Mesodermal cell (in vitro differentiated cells): Measurements from ENCODE around the gene STK31.
"Not testable (repeated sequence)": the region's sequence is repeated elsewhere in the genome, so short reads cannot be mapped to it uniquely, and the experiment has no call there.

Experiments used
- H3K27ac ChIP-seq: 2 replicates; pipeline ENCODE4 v1.7.0; 2013; ENCODE audit warnings: mild to moderate bottlenecking, low read depth, low read length, moderate library complexity; ENCODE audit not compliant: severe bottlenecking
- H3K36me3 ChIP-seq: 2 replicates; pipeline ENCODE4 v1.7.1; 2013; ENCODE audit warnings: mild to moderate bottlenecking, low read length, moderate library complexity; ENCODE audit not compliant: control insufficient read depth, insufficient read depth
- H3K4me1 ChIP-seq: one replicate; pipeline ENCODE4 v1.7.1; 2013; ENCODE audit warnings: mild to moderate bottlenecking, low read length; ENCODE audit not compliant: insufficient read depth, control insufficient read depth, poor library complexity, severe bottlenecking
- H3K4me3 ChIP-seq: 2 replicates; pipeline ENCODE4 v1.7.0; 2013; ENCODE audit warnings: low read length, control low read depth, mild to moderate bottlenecking; ENCODE audit not compliant: insufficient read depth, poor library complexity, severe bottlenecking; ENCODE audit errors: extremely low read depth
- H3K9me3 ChIP-seq: 2 replicates; pipeline ENCODE4 v1.7.1; 2013; ENCODE audit warnings: mild to moderate bottlenecking, low read length, moderate library complexity; ENCODE audit not compliant: control insufficient read depth
- WGBS, 2 experiments: methylation state at CpG; one replicate each; pipeline ENCODE4 v1.1.5; 2013; ENCODE audit warnings: missing lambda C conversion rate in 2 of 2; ENCODE audit not compliant: insufficient coverage in 2 of 2; 5-methylcytosine and 5-hydroxymethylcytosine counted together

STK31 gene

GRCh38 chr7:23863209-23863787, 153.3 kb downstream of the STK31 start:
- no peak overlapping the region for H3K4me3 ChIP-seq
- no peaks in the 10 kb centered on the region for H3K9me3 ChIP-seq
- no peaks in the 10 kb centered on the region for H3K36me3 ChIP-seq
- H3K4me1 ChIP-seq, result no peaks in the 10 kb centered on the region
- H3K27ac ChIP-seq, result no peak overlapping the region
- WGBS, 2 experiments, result no CpG with 5 or more reads among the region's 1 CpG

DNA sequence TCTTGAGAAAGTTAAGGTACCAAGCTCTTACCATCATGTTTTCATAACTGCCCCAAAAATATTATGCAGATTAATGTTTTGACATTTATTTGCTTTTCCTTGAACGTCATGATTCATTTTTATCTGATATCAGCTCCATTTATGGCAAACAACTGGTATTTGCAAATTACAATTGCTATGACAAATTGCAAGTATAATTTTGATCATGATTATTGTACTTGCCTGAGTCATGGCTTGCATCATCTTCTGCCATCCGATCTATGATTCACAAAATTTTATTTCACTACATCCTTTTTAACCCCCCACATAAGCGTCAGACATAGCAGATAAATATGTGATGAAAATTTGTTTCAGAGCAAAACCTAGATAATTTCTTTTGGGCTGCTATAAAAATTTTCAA, 155.0 kb downstream of the STK31 start:
- Histone ChIP-seq H3K9me3 (no peaks in the 10 kb centered on the region), H3K27ac (no peak overlapping the region), H3K36me3 (no peaks in the 10 kb centered on the region), H3K4me1 (no peaks in the 10 kb centered on the region), H3K4me3 (no peak overlapping the region)
- 100% methylated on average over 1 of the region's 3 CpGs; no CpG with 5 or more reads in 1 of the 2 experiments for WGBS, 2 experiments

DNA sequence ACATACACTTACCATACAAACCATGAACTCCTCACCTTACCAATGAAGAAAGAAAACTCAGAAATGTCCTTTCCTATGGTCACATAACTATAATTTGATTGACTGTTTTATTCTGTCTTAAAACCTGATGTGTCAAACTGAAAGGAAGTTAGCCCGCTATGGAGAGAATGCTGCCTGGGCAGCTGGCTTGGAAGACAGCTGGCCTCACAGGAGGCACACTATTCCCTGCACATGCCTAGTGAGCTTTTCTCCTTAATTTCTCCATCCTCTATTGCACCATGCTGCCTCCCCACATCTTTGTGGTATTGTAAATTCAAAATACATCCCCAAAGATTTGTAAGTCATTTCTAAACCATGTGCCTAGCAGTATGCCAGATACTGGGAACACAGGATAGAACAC, 163.3 kb downstream of the STK31 start:
- no peak overlapping the region for H3K4me3 ChIP-seq
- H3K9me3 ChIP-seq, result no peaks in the 10 kb centered on the region
- no peaks in the 10 kb centered on the region for H3K36me3 ChIP-seq
- 90 to 100% methylated on average over 1 of the region's 1 CpG for WGBS, 2 experiments
- H3K4me1 ChIP-seq, result no peaks in the 10 kb centered on the region
- no peak overlapping the region for H3K27ac ChIP-seq

- H3K4me3 ChIP-seq, H3K27ac ChIP-seq: not testable (repeated sequence)
- WGBS, 2 experiments, result 100% methylated on average over 1 of the region's 3 CpGs; no CpG with 5 or more reads in 1 of the 2 experiments
These were observed 166.5 kb downstream of the STK31 start for GRCh38 chr7:23876526-23876925.

More at GRCh38 chr7:23876526-23876925, 166.5 kb downstream of the STK31 start:
- not testable (repeated sequence) for H3K9me3 ChIP-seq, H3K36me3 ChIP-seq, H3K4me1 ChIP-seq
